Forelimb muscle (tissue), 1 donor: ENCODE results near the gene ZPR1. TPM values are rescaled to one million over a fixed set of nuclear protein-coding genes. Genes with fewer than 3 reads are reported as not detected.
"Not testable (repeated sequence)": the region's sequence is repeated elsewhere in the genome, so short reads cannot be mapped to it uniquely, and the experiment has no call there.

Source experiments
- DNase-seq: peaks from one replicate; pipeline ENCODE4 v3.0.0-alpha.2; 2013; ENCODE audit warnings: low read depth
- polyA plus RNA-seq: library from polyadenylated mRNA; unstranded; fragments of 120-200 nt; gene quantifications from one replicate; pipeline ENCODE4 v1.2.1, GENCODE V29; 2013; ENCODE audit not compliant: insufficient read length

ZPR1 gene
- polyA plus RNA-seq, 1 donor, result 40.5 TPM

- DNase-seq, result no peak
These were observed 37.6 kb upstream of the ZPR1 start for GRCh38 chr11:116825434-116825833.

- DNase-seq, result no peak
These were observed 35.4 kb upstream of the ZPR1 start, which contains the start of gene APOA4 for GRCh38 chr11:116823031-116823843. Gene APOA4 (minus strand): TSS chr11:116823304. CDS start chr11:116823191, 113 bp downstream.

- no peak for DNase-seq
These were observed 34.8 kb upstream of the ZPR1 start for GRCh38 chr11:116822575-116822974.

GRCh38 chr11:116821050-116821918 lies 33.5 kb upstream of the ZPR1 start:
- DNase-seq, result no peak

- DNase-seq, result no peak
These were observed 31.2 kb upstream of the ZPR1 start for GRCh38 chr11:116819049-116819448.

- DNase-seq, result no peak
These were observed 26.7 kb upstream of the ZPR1 start for GRCh38 chr11:116814502-116814901.

- no peak for DNase-seq
These were observed 26.1 kb upstream of the ZPR1 start for GRCh38 chr11:116813781-116814471.

GRCh38 chr11:116813170-116813569 lies 25.3 kb upstream of the ZPR1 start:
- no peak for DNase-seq

- no peak for DNase-seq
These were observed 24.3 kb upstream of the ZPR1 start for GRCh38 chr11:116812109-116812508.

GRCh38 chr11:116811194-116811593 lies 23.4 kb upstream of the ZPR1 start:
- no peak for DNase-seq

GRCh38 chr11:116808262-116809175 lies 20.7 kb upstream of the ZPR1 start:
- no peak for DNase-seq

- DNase-seq, result no peak
These were observed 19.9 kb upstream of the ZPR1 start for GRCh38 chr11:116807601-116808261.

- DNase-seq, result no peak
These were observed 16.2 kb upstream of the ZPR1 start for GRCh38 chr11:116804001-116804400.

- DNase-seq, result not testable (repeated sequence)
These were observed 13.8 kb upstream of the ZPR1 start for GRCh38 chr11:116801662-116802061.

- no peak for DNase-seq
These were observed 12.8 kb upstream of the ZPR1 start for GRCh38 chr11:116800610-116801009.

GRCh38 chr11:116798368-116798767 lies 10.5 kb upstream of the ZPR1 start:
- DNase-seq, result no peak

- no peak for DNase-seq
These were observed 10.0 kb upstream of the ZPR1 start for GRCh38 chr11:116797816-116798215.

GRCh38 chr11:116796548-116796947 lies 8.7 kb upstream of the ZPR1 start:
- DNase-seq, result no peak

GRCh38 chr11:116794851-116795250 lies 7.0 kb upstream of the ZPR1 start:
- no peak for DNase-seq

- no peak for DNase-seq
These were observed 5.9 kb upstream of the ZPR1 start for GRCh38 chr11:116793772-116794097.
